GM12874 (cell line): ENCODE measurements around the gene AK9.

ENCODE experiments used
- CTCF ChIP-seq: IDR thresholded peaks from 2 replicates; pipeline ENCODE4 v1.5.1; 2011; ENCODE audit warnings: low read depth, mild to moderate bottlenecking, control low read depth, low read length, moderate library complexity; ENCODE audit not compliant: insufficient read depth

Gene AK9

GRCh38 chr6:109456111-109456583 is 234.9 kb downstream of the AK9 start:
- no peak; the same call in 1 of the 2 replicates for TF ChIP-seq CTCF

- peak; percentile 49 for TF ChIP-seq CTCF
Measured at GRCh38 chr6:109455437-109456110, 235.4 kb downstream of the AK9 start, which contains the start of gene MICAL1. Gene MICAL1 (minus strand): TSS chr6:109455772. CDS start chr6:109454196, 1,576 bp downstream.

- no peak for TF ChIP-seq CTCF
Measured at GRCh38 chr6:109454496-109455436, 236.2 kb downstream of the AK9 start.

- TF ChIP-seq CTCF = no peak
Measured at GRCh38 chr6:109453594-109454495, 237.2 kb downstream of the AK9 start.

- TF ChIP-seq CTCF = no peak
Measured at GRCh38 chr6:109453156-109453555, 237.8 kb downstream of the AK9 start.

GRCh38 chr6:109452181-109452580 is 238.8 kb downstream of the AK9 start:
- no peak for TF ChIP-seq CTCF
